Activated T-cell treated with anti-CD3 and anti-CD28 coated beads, Interleukin-2, amount 50 U/mL, for 4 hours (primary cell): ENCODE measurements around the gene UNC5C. TPM values are rescaled to one million over a fixed set of nuclear protein-coding genes. Genes with fewer than 3 reads are reported as not detected.
A peak's percentile ranks its signal among the peaks of the same experiment; 100 is the strongest.
"Not testable (repeated sequence)": the region's sequence is repeated elsewhere in the genome, so short reads cannot be mapped to it uniquely, and the experiment has no call there.

Source experiments
- ATAC-seq, 2 donors: fragments of 200-7000 bp; cut with Tn5 transposase; one replicate each; pipeline ENCODE4 v1.10.0; 2021
- DNase-seq: peaks from one replicate; pipeline ENCODE4 v3.0.0-alpha.2; 2020
- H3K27me3 Mint-ChIP-seq: one replicate; pipeline ENCODE4 v1.8.0; 2021; ENCODE audit warnings: low read depth, mixed read lengths
- H3K36me3 Mint-ChIP-seq: one replicate; pipeline ENCODE4 v1.8.0; 2022; ENCODE audit warnings: mixed read lengths; ENCODE audit not compliant: insufficient read depth
- H3K4me1 Mint-ChIP-seq: one replicate; pipeline ENCODE4 v1.8.0; 2021; ENCODE audit warnings: low read depth, mixed read lengths
- H3K4me3 Mint-ChIP-seq: one replicate; pipeline ENCODE4 v1.8.0; 2021; ENCODE audit warnings: mild to moderate bottlenecking, moderate library complexity, mixed read lengths
- H3K9me3 Mint-ChIP-seq: one replicate; pipeline ENCODE4 v1.8.0; 2021; ENCODE audit warnings: mixed read lengths
- total RNA-seq, 3 donors: library from RNA; stranded (reverse); gene quantifications; one replicate each; pipeline ENCODE4 v1.2.1, GENCODE V29; 2021

UNC5C gene
- total RNA-seq, 3 donors from 2014 or later, result 0.08 TPM; not detected in 2

GRCh38 chr4:95178938-95179337 is 369.8 kb downstream of the UNC5C start:
- no peak overlapping the region for H3K4me3 Mint-ChIP-seq
- ATAC-seq (no peak), DNase-seq (no peak)
- H3K27me3 Mint-ChIP-seq, result peaks cover 2% of the 10 kb centered on the region
- no peaks in the 10 kb centered on the region for H3K4me1 Mint-ChIP-seq
- no peaks in the 10 kb centered on the region for H3K9me3 Mint-ChIP-seq
- H3K36me3 Mint-ChIP-seq, result no peaks in the 10 kb centered on the region

DNA sequence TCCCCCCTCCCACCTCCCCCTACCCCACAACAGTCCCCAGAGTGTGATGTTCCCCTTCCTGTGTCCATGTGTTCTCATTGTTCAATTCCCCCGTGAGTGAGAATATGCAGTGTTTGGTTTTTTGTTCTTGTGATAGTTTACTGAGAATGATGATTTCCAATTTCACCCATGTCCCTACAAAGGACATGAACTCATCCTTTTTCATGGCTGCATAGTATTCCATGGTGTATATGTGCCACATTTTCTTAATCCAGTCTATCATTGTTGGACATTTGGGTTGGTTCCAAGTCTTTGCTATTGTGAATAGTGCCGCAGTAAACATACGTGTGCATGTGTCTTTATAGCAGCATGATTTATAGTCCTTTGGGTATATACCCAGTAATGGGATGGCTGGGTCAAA is 377.4 kb downstream of the UNC5C start:
- not testable (repeated sequence) for DNase-seq, H3K36me3 Mint-ChIP-seq, H3K4me1 Mint-ChIP-seq, H3K4me3 Mint-ChIP-seq, H3K9me3 Mint-ChIP-seq, ATAC-seq, H3K27me3 Mint-ChIP-seq

GRCh38 chr4:95170176-95170575 is 378.6 kb downstream of the UNC5C start:
- H3K27me3 Mint-ChIP-seq, result no peaks in the 10 kb centered on the region
- H3K9me3 Mint-ChIP-seq, result no peaks in the 10 kb centered on the region
- no peaks in the 10 kb centered on the region for H3K36me3 Mint-ChIP-seq
- ATAC-seq, result no peak
- DNase-seq, result no peak
- no peak overlapping the region for H3K4me3 Mint-ChIP-seq
- peaks cover 4% of the 10 kb centered on the region for H3K4me1 Mint-ChIP-seq

GRCh38 chr4:95167805-95168204 is 381.0 kb downstream of the UNC5C start:
- Mint-ChIP-seq H3K4me1 (peaks cover 4% of the 10 kb centered on the region), H3K27me3 (no peaks in the 10 kb centered on the region), H3K36me3 (no peaks in the 10 kb centered on the region), H3K9me3 (no peaks in the 10 kb centered on the region), H3K4me3 (no peak overlapping the region)
- ATAC-seq (peak in 1 of 2 donors; percentile 27), DNase-seq (no peak)

- H3K36me3 Mint-ChIP-seq, result no peaks in the 10 kb centered on the region
- no peak overlapping the region for H3K4me3 Mint-ChIP-seq
- H3K4me1 Mint-ChIP-seq, result peaks cover 4% of the 10 kb centered on the region
- DNase-seq (no peak), ATAC-seq (peak in 1 of 2 donors; percentile 46)
- H3K9me3 Mint-ChIP-seq, result no peaks in the 10 kb centered on the region
- no peaks in the 10 kb centered on the region for H3K27me3 Mint-ChIP-seq
Observed at GRCh38 chr4:95165926-95166524, 382.7 kb downstream of the UNC5C start.

DNA sequence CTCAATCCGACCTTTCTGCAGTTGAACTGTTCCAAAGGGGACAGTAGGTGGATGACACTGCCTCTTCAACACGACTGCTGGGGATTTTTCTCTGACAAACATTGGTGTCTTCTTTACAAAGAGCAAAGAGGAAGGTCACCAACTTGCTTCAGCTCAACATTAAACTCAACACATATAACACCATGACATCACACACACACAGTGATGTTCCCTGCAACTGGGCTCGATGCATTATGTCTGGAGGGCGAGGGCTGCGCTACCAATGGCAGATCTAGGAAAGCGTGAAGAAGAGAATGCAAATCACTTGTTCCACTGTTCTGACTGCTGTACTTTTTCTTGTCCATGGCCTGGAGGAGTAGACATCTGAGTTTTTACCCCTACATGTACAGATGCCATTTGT is 385.9 kb downstream of the UNC5C start:
- Mint-ChIP-seq H3K9me3 (no peaks in the 10 kb centered on the region), H3K27me3 (no peaks in the 10 kb centered on the region), H3K4me1 (peaks cover 6% of the 10 kb centered on the region), H3K36me3 (no peaks in the 10 kb centered on the region), H3K4me3 (no peak overlapping the region)
- no peak for ATAC-seq
- no peak for DNase-seq

DNA sequence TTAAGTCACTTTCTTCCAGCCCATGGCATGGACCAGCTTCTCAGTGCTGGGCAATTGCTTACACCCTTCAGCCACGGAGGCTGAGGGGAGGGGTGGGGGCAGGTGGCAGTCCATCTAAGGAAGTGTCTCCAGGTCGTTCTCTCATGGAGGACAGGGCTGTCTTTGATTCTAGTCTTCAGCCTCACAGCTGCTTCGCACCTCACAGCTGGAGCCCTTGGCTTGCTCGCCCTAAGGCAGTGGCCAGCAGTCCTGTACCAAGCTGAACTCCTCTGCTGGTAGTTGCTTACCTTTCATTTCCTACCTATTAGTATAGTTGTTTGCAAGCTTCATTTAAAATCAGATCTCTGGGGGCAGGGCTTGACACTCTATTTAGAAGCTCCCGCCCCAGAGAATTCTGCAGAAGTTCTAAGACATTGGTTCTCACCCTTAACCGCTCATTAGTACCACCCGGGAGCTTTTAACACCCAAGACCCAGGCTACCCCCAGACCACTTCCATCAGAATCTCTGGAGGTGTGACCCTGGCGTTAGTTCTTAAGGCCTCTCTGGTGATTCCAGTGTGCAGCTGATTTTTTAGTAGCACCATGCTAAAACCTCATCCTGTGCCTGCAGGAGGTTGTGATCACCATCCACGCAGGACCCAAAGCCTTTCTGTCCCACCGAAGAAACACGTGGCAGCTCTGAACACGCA is 386.8 kb downstream of the UNC5C start:
- ATAC-seq, result no peak
- no peaks in the 10 kb centered on the region for H3K9me3 Mint-ChIP-seq
- H3K27me3 Mint-ChIP-seq, result no peaks in the 10 kb centered on the region

GRCh38 chr4:95159384-95159783 is 389.4 kb downstream of the UNC5C start:
- no peaks in the 10 kb centered on the region for H3K27me3 Mint-ChIP-seq
- H3K4me3 Mint-ChIP-seq, result no peak overlapping the region
- peaks cover 16% of the 10 kb centered on the region for H3K4me1 Mint-ChIP-seq
- no peaks in the 10 kb centered on the region for H3K9me3 Mint-ChIP-seq
- DNase-seq (no peak), ATAC-seq (no peak)
- H3K36me3 Mint-ChIP-seq, result no peaks in the 10 kb centered on the region

More for the DNA sequence above, 386.8 kb downstream of the UNC5C start:
- Mint-ChIP-seq H3K4me1 (peaks cover 6% of the 10 kb centered on the region), H3K36me3 (no peaks in the 10 kb centered on the region), H3K4me3 (no peak overlapping the region)
- no peak for DNase-seq

GRCh38 chr4:95158626-95159025 is 390.1 kb downstream of the UNC5C start:
- Mint-ChIP-seq H3K36me3 (no peaks in the 10 kb centered on the region), H3K9me3 (no peaks in the 10 kb centered on the region), H3K4me3 (no peak overlapping the region), H3K4me1 (peaks cover 16% of the 10 kb centered on the region), H3K27me3 (no peaks in the 10 kb centered on the region)
- ATAC-seq (no peak), DNase-seq (no peak)

DNA sequence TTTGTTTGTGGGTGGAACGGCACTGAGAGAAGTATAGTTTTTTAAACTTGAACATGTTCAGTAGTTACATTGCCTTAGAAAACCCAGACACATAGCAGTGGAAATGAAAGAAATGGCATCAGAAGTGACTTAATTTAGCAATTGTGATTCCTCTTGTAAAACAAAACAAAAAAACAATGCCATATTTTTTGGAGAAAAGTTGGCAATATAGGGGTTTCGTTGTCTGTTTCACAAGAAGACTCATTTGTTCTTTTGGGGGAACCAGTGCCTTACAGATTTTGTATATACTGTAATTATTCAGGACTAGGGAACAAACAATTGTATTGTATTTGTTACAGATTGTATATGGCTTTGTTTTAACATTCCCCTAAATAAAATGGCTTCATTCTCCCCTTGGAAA is 390.7 kb downstream of the UNC5C start:
- no peaks in the 10 kb centered on the region for H3K27me3 Mint-ChIP-seq
- peaks cover 16% of the 10 kb centered on the region for H3K4me1 Mint-ChIP-seq
- ATAC-seq (no peak), DNase-seq (no peak)
- no peak overlapping the region for H3K4me3 Mint-ChIP-seq
- H3K9me3 Mint-ChIP-seq, result no peaks in the 10 kb centered on the region
- H3K36me3 Mint-ChIP-seq, result no peaks in the 10 kb centered on the region

DNA sequence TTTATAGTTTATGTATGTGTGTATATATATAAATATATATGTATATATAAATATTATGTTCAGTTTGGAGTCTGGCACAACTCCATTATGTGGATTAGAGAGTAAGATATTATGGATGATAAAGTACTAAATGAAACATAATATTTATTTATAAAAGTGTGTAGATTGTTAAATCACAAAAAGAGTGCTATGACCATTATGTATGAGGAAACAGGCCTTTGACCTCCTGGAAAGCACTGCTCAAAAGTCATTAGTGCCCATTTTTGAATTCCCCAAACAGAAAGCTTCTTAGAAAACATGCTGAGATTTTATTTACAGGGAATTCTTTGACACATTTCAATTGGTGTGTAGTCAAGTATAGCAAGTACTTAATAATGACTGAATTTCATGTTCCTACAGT is 391.2 kb downstream of the UNC5C start:
- H3K4me3 Mint-ChIP-seq, result no peak overlapping the region
- ATAC-seq, result no peak

DNA sequence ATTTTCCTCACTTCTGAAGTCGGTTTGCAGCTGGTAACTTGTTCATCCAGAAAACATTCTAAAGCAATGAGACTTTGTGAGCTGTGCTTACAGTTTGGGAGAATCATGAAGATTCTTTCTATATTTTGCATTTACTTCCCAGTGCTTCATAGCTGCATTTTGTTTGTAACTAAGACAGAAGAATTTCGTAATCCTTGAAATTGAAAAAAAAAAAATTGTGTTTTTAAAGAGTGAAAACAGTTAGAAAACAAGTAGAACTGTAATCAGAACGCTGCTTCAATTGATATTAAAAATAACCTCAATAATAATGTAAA is 392.4 kb downstream of the UNC5C start:
- no peak for DNase-seq
- no peak for ATAC-seq
- Mint-ChIP-seq H3K4me3 (no peak overlapping the region), H3K36me3 (no peaks in the 10 kb centered on the region), H3K4me1 (peaks cover 16% of the 10 kb centered on the region), H3K9me3 (no peaks in the 10 kb centered on the region), H3K27me3 (no peaks in the 10 kb centered on the region)

More for the DNA sequence above, 391.2 kb downstream of the UNC5C start:
- DNase-seq, result no peak
- H3K9me3 Mint-ChIP-seq, result no peaks in the 10 kb centered on the region
- peaks cover 16% of the 10 kb centered on the region for H3K4me1 Mint-ChIP-seq
- H3K36me3 Mint-ChIP-seq, result no peaks in the 10 kb centered on the region
- H3K27me3 Mint-ChIP-seq, result no peaks in the 10 kb centered on the region

DNA sequence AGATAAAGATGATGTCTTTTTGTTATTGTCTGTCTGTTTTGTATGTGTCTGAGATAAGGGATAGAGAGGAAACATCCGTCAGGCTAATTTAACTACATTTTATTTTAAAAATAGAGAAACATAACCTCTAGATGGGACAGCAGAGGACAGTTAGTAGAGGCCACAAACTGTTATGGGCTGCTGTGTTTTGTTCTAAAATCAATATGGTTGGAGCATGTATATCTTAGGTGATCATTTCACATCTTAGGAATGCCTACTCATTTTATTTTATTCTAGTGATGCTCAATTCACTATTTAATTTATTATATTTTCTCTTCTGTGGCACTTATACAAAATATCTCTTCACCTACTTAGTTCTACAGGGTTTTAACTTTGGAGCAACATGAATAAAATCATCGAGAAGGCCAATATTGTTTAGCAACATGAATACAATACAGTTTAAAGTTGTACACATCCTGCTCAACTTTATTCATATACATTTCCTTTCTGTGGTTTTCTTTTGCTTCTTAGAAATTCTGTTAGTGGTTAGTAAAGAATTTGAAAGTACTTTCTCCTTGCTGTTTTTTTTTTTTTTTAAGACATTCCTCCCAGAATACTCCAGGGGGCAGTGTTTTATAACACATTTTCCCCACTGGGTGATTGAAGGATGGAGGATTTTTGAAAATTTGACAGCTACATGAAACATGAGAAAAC is 392.9 kb downstream of the UNC5C start:
- Mint-ChIP-seq H3K4me1 (peaks cover 16% of the 10 kb centered on the region), H3K9me3 (no peaks in the 10 kb centered on the region), H3K36me3 (no peaks in the 10 kb centered on the region), H3K4me3 (peak overlapping the region; percentile 2), H3K27me3 (no peaks in the 10 kb centered on the region)
- ATAC-seq, result no peak
- DNase-seq, result no peak

GRCh38 chr4:95153182-95153581 is 395.6 kb downstream of the UNC5C start:
- no peaks in the 10 kb centered on the region for H3K27me3 Mint-ChIP-seq
- DNase-seq, result no peak
- H3K4me1 Mint-ChIP-seq, result peaks cover 17% of the 10 kb centered on the region
- no peak for ATAC-seq
- H3K4me3 Mint-ChIP-seq, result no peak overlapping the region
- H3K36me3 Mint-ChIP-seq, result no peaks in the 10 kb centered on the region
- no peaks in the 10 kb centered on the region for H3K9me3 Mint-ChIP-seq

DNA sequence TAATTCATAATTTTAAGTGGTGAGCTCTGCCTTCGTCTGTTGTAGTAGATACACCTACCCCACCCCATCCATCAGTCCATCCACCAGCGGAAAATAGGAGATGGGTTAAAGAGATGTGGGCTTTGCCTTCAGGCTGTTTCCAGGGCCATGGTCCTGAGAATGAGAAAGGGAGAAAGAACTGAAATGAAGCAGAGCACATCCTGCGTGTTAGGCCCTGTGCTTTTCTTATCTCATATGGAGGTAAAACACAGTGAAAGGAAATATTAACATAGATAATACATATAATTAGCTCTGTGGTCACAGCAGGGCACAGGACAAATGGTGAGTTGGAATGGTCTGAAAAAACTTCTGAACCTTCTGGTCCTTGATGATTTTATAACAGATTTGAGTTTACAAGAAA is 397.5 kb downstream of the UNC5C start:
- Mint-ChIP-seq H3K27me3 (no peaks in the 10 kb centered on the region), H3K9me3 (no peaks in the 10 kb centered on the region), H3K36me3 (no peaks in the 10 kb centered on the region), H3K4me3 (no peak overlapping the region), H3K4me1 (peaks cover 15% of the 10 kb centered on the region)
- no peak for DNase-seq
- no peak for ATAC-seq
